Measurements from ENCODE around the gene KAT7. TPM values are rescaled to one million over a fixed set of nuclear protein-coding genes. Genes with fewer than 3 reads are reported as not detected.

The KAT7 gene
- total RNA-seq, 1 experiment from 2014 or later, result 79.5 TPM

- no peak overlapping the region for H3K4me3 ChIP-seq (replicated peaks in 1 of 2; ENCODE audit: low read depth in 1 of 2, low read length in 2 of 2)
- H2AFZ ChIP-seq (ENCODE audit: low read depth, low read length, poor library complexity, severe bottlenecking), result no peak overlapping the region
- TF ChIP-seq CTCF (IDR thresholded peaks at IDR 0.05 in 2 of 3, conservative IDR thresholded peaks at IDR 0.05 in 1 of 3; ENCODE audit: borderline replicate concordance in 1 of 3, insufficient read depth in 1 of 3, low read depth in 2 of 3, low read length in 2 of 3), result no peak
- TF ChIP-seq ELF1 (IDR thresholded peaks at IDR 0.05; ENCODE audit: borderline replicate concordance, low read depth), result no peak
- no peak for TF ChIP-seq POLR2A (IDR thresholded peaks at IDR 0.05; ENCODE audit: borderline replicate concordance, extremely low read depth, insufficient read depth, insufficient read length)
- TF ChIP-seq MAX (IDR thresholded peaks at IDR 0.05), result no peak
- TF ChIP-seq REST (IDR thresholded peaks at IDR 0.05; ENCODE audit: low read depth), result no peak
- no peak for TF ChIP-seq JUND (IDR thresholded peaks at IDR 0.05)
- no peak for TF ChIP-seq TCF7L2 (IDR thresholded peaks at IDR 0.05; ENCODE audit: borderline replicate concordance, extremely low read depth, insufficient read depth, insufficient read length)
- TF ChIP-seq YY1 (IDR thresholded peaks at IDR 0.05; ENCODE audit: extremely low read depth, insufficient replicate concordance, low read depth, low read length), result no peak
- TF ChIP-seq EZH2phosphoT487 (IDR thresholded peaks at IDR 0.05; ENCODE audit: borderline replicate concordance), result no peak
- TF ChIP-seq ZNF274 (IDR thresholded peaks at IDR 0.05; ENCODE audit: low read depth, low read length), result no peak
- no peak for TF ChIP-seq ZBTB33 (IDR thresholded peaks at IDR 0.05; ENCODE audit: extremely low read depth, insufficient replicate concordance, low read length)
- TF ChIP-seq ATF3 (IDR thresholded peaks at IDR 0.05), result no peak
- no peak for TF ChIP-seq FOSL1 (IDR thresholded peaks at IDR 0.05; ENCODE audit: low read depth)
- TF ChIP-seq CBX3 (IDR thresholded peaks at IDR 0.05; ENCODE audit: low read depth), result no peak
- no peak for TF ChIP-seq EZH2 (IDR thresholded peaks at IDR 0.05)
- H3K9me2 ChIP-seq (ENCODE audit: insufficient read depth), result no peaks in the 10 kb centered on the region
- H3K36me3 ChIP-seq (ENCODE audit: control insufficient read depth in 1 of 2, insufficient read depth in 2 of 2, low read length in 2 of 2), result peaks cover 59 to 78% of the 10 kb centered on the region in 2 experiments
- no TSS peak for BruUV-seq (replicated peaks)
- RAD21 ChIA-PET (ENCODE audit: low non-redundant PET in 1 of 2, low total read pairs in 2 of 2, uncharacterized antibody in 2 of 2, unreplicated experiment in 2 of 2), result no interaction called here
- H3K27ac ChIP-seq (ENCODE audit: low read depth, low read length), result no peak overlapping the region
- no peaks in the 10 kb centered on the region for H3K9me3 ChIP-seq (ENCODE audit: control insufficient read depth in 1 of 2, insufficient read depth in 1 of 2, low read depth in 1 of 2, low read length in 2 of 2)
- H3K27me3 ChIP-seq (ENCODE audit: insufficient read depth, low read length), result no peaks in the 10 kb centered on the region
- peaks cover 85% of the 10 kb centered on the region for H3K79me2 ChIP-seq (ENCODE audit: insufficient read depth, low read length)
- H3K9ac ChIP-seq (ENCODE audit: low read length), result no peak overlapping the region
- intact Hi-C loops (cut with micrococcal nuclease), result no loop called here
- DNase-seq (ENCODE audit: low read depth, low spot score) (no peak), ATAC-seq (no peak)
- POLR2A ChIA-PET, result interaction anchor here (2.0 kb wide), 1 partner anchor 32 kb away, joined by 7 read pairs; the partner anchor contains the start of gene FAM117A
- H4K20me1 ChIP-seq (ENCODE audit: insufficient read depth), result peaks cover 7% of the 10 kb centered on the region; the same call in 1 of the 2 replicates
- no peaks in the 10 kb centered on the region for H3K4me1 ChIP-seq (ENCODE audit: control insufficient read depth in 1 of 2, insufficient read depth in 2 of 2, low read length in 2 of 2)
- CTCF ChIA-PET, result no interaction called here
- no peak overlapping the region for H3K4me2 ChIP-seq (ENCODE audit: low read length)
Measured at GRCh38 chr17:49795372-49795771, 6.9 kb downstream of the KAT7 start.

All from HCT116 (cell line).